Stimulated activated CD8-positive, alpha-beta memory T cell treated with anti-CD3 and anti-CD28 coated beads, Interleukin-12 subunit alpha, Interleukin-12 subunit beta, amount 100 ng/mL, for 1 hour (primary cell): Measurements from ENCODE around the gene DENR.
"Not testable (repeated sequence)": the region's sequence is repeated elsewhere in the genome, so short reads cannot be mapped to it uniquely, and the experiment has no call there.

Experiments
- DNase-seq: peaks from one replicate; pipeline ENCODE4 v3.0.0-alpha.2; 2020; ENCODE audit warnings: low read depth

DENR gene

DNA sequence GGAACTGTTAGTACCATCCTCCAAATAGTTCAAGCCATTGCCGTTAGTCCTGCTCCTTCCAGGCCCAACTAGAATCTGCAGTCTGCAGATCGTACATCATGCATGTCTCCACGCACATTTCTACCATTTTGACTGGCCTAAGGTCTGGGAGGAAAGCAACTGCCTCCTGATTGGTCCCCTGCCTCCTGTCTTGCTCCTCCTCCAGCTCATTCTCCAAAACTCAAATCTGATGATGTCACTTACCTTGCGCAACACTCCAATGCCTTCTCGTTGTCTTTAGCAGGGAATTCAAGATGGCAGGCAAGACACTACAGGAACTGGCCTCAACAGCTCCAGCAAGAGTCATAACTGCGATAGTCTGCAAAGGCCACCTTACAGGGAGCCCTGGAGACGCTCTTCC, 12.3 kb upstream of the DENR start:
- DNase-seq, result no peak

GRCh38 chr12:122743895-122744525, 8.6 kb upstream of the DENR start:
- no peak for DNase-seq

GRCh38 chr12:122747224-122748135, 5.1 kb upstream of the DENR start:
- no peak for DNase-seq

GRCh38 chr12:122749569-122750332, 2.9 kb upstream of the DENR start:
- no peak for DNase-seq

- DNase-seq, result not testable (repeated sequence)
Measured at GRCh38 chr12:122750781-122751515, 1.7 kb upstream of the DENR start.

DNA sequence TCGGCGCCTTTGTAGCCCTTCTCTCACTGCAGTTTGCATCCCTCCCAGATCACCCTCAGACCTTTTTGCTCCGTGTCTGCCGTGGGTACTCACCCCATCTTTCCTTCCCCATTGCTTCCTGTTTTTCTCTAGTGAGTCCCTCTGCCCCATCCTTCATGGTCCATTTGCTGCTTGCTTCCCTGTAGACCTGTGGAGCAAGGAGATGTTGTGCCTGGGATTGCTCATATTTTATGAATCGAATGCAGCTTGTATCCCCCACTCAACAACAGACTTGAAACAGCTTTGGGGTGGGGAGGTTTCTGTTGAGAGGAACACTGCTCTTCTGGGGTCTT, 661 bp downstream of the DENR start:
- DNase-seq, result no peak

GRCh38 chr12:122754790-122755189, 2.2 kb downstream of the DENR start:
- DNase-seq, result no peak

GRCh38 chr12:122757568-122757967, 4.9 kb downstream of the DENR start:
- DNase-seq, result no peak

GRCh38 chr12:122785503-122785902, 32.9 kb downstream of the DENR start:
- DNase-seq, result no peak

- no peak for DNase-seq
Measured at GRCh38 chr12:122788387-122788786, 35.8 kb downstream of the DENR start.

DNA sequence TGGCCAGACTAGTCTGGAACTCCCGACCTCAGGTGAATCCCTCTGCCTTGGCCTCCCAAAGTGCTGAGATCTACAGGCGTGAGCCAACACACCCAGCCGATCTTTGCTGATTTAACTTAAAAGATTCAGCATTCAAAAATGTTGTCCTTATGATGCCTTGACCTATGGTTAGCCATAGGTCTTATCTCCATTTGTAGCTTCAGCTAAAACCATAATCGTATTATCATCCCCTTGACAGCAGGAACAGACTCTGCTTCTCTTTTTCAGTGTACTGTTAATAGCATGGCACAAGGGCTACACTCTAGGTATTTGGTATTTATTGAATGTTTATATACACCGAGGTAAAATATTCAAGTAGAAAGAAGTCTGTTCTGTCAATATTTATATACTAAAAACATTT, 37.0 kb downstream of the DENR start:
- no peak for DNase-seq

- no peak for DNase-seq
Measured at GRCh38 chr12:122790393-122791075, 37.9 kb downstream of the DENR start.

GRCh38 chr12:122793685-122794106, 41.1 kb downstream of the DENR start:
- no peak for DNase-seq

GRCh38 chr12:122795807-122796206, 43.2 kb downstream of the DENR start:
- DNase-seq, result no peak

GRCh38 chr12:122799641-122800243, 47.1 kb downstream of the DENR start:
- no peak for DNase-seq

GRCh38 chr12:122803937-122804336, 51.3 kb downstream of the DENR start:
- no peak for DNase-seq

- DNase-seq, result not testable (repeated sequence)
Measured at GRCh38 chr12:122804957-122805356, 52.3 kb downstream of the DENR start.

GRCh38 chr12:122807651-122808050, 55.0 kb downstream of the DENR start:
- DNase-seq, result no peak

- no peak for DNase-seq
Measured at GRCh38 chr12:122811777-122812176, 59.2 kb downstream of the DENR start.

- DNase-seq, result no peak
Measured at GRCh38 chr12:122813310-122813713, 60.7 kb downstream of the DENR start.

DNA sequence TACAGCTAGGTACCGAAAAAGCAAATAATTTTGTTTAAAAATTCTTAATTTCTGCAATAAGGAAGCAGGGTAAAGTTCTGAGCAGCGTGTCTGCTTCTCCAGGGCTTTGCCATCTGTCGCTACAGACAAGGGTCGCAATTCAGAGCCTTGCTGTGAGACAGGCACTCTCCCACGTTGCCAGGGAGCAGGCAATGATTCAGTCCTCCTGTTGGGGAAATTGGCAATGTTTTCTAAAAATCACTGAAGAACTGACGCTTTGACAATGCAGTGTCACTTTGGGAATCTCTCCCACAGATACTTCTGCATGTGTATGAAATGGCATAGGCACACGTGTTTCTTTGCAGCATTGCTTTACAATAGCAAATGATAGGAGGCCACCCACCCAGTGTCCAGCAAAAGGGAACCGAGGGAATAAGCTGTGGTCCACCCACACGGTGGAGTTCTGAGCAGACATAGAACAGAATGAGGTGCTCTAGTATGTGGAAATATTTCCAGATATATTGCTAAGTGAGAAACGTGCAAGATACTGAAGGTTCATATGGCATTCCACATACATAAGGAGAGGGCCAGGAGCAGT, 66.7 kb downstream of the DENR start:
- no peak for DNase-seq
